WTC11 (cell line): Measurements from ENCODE around the gene RPGR. TPM values are rescaled to one million over a fixed set of nuclear protein-coding genes. Genes with fewer than 3 reads are reported as not detected.

Experiments
- ATAC-seq: fragments of 200-7000 bp; cut with Tn5 transposase; 2 replicates; pipeline ENCODE4 v1.10.0; 2021; ENCODE audit warnings: mild to moderate bottlenecking, moderate library complexity
- CTCF ChIA-PET: fragments of 300-600 bp; sonication (Branson Sonifier 250); formaldehyde crosslinking; loops from one replicate; lab custom pipeline; 2021; ENCODE audit warnings: antibody characterized with exemption; lab: Charles Lee
- POLR2A ChIA-PET: fragments of 350-600 bp; sonication (Branson Sonifier 250); formaldehyde crosslinking; loops from one replicate; lab custom pipeline; 2021; ENCODE audit warnings: antibody characterized with exemption; lab: Charles Lee
- DNase-seq: peaks from one replicate; pipeline ENCODE4 v3.0.0; 2021; ENCODE audit warnings: low spot score
- H3K27ac Mint-ChIP-seq: 2 replicates; pipeline ENCODE4 v1.8.0; 2021; ENCODE audit warnings: mixed read lengths
- H3K27me3 Mint-ChIP-seq: 2 replicates; pipeline ENCODE4 v1.8.0; 2021; ENCODE audit warnings: low read depth, mild to moderate bottlenecking, moderate library complexity, mixed read lengths
- H3K36me3 Mint-ChIP-seq: 2 replicates; pipeline ENCODE4 v1.8.0; 2021; ENCODE audit warnings: mixed read lengths
- H3K4me1 Mint-ChIP-seq: 2 replicates; pipeline ENCODE4 v1.8.0; 2022; ENCODE audit warnings: mixed read lengths
- H3K4me3 Mint-ChIP-seq: 2 replicates; pipeline ENCODE4 v1.8.0; 2021; ENCODE audit warnings: mild to moderate bottlenecking, moderate library complexity, mixed read lengths
- H3K9me3 Mint-ChIP-seq: 2 replicates; pipeline ENCODE4 v1.8.0; 2021; ENCODE audit warnings: mixed read lengths
- ETV6 ChIP-seq: sonication (generic); formaldehyde crosslinking; IDR thresholded peaks from 2 replicates; pipeline ENCODE4 v1.8.1; 2022; ENCODE audit warnings: mild to moderate bottlenecking, missing genetic modification reagents
- FOXK1 ChIP-seq: sonication (generic); formaldehyde crosslinking; IDR thresholded peaks from 2 replicates; pipeline ENCODE4 v1.8.0; 2022; ENCODE audit warnings: mild to moderate bottlenecking, moderate library complexity, missing genetic modification reagents
- FOXP1 ChIP-seq: sonication (generic); formaldehyde crosslinking; IDR thresholded peaks from 2 replicates; pipeline ENCODE4 v1.8.0; 2022; ENCODE audit warnings: missing genetic modification reagents, mild to moderate bottlenecking, moderate library complexity, borderline replicate concordance
- GABPB1 ChIP-seq: sonication (generic); formaldehyde crosslinking; IDR thresholded peaks from 2 replicates; pipeline ENCODE4 v1.8.1; 2023; ENCODE audit warnings: mild to moderate bottlenecking, missing genetic modification reagents
- HMGXB4 ChIP-seq: sonication (generic); formaldehyde crosslinking; IDR thresholded peaks from 2 replicates; pipeline ENCODE4 v1.8.1; 2023; ENCODE audit warnings: mild to moderate bottlenecking, moderate library complexity, missing genetic modification reagents
- JAZF1 ChIP-seq: fragments of 250-450 bp; sonication (Bioruptor Pico); IDR thresholded peaks from 2 replicates; pipeline ENCODE4 v1.9.0; 2021; ENCODE audit warnings: moderate library complexity, mild to moderate bottlenecking, inconsistent platforms
- MLX ChIP-seq: sonication (generic); formaldehyde crosslinking; IDR thresholded peaks from 2 replicates; pipeline ENCODE4 v1.8.1; 2023; ENCODE audit warnings: mild to moderate bottlenecking, missing genetic modification reagents, moderate library complexity
- NFYB ChIP-seq: sonication (generic); formaldehyde crosslinking; conservative IDR thresholded peaks from 2 replicates; pipeline ENCODE4 v1.8.0; 2022; ENCODE audit warnings: low read depth, missing genetic modification reagents
- USF2 ChIP-seq: sonication (generic); formaldehyde crosslinking; IDR thresholded peaks from 2 replicates; pipeline ENCODE4 v1.8.1; 2023; ENCODE audit warnings: mild to moderate bottlenecking, missing genetic modification reagents, moderate library complexity
- ZBTB43 ChIP-seq: sonication (generic); formaldehyde crosslinking; IDR thresholded peaks from 2 replicates; pipeline ENCODE4 v1.8.1; 2023; ENCODE audit warnings: mild to moderate bottlenecking, missing genetic modification reagents
- ZNF425 ChIP-seq: fragments of 250-450 bp; sonication (Bioruptor Pico); conservative IDR thresholded peaks from 2 replicates; pipeline ENCODE4 v1.9.0; 2021; ENCODE audit warnings: mild to moderate bottlenecking
- ZNF532 ChIP-seq: fragments of 250-450 bp; sonication (Bioruptor Pico); IDR thresholded peaks from 2 replicates; pipeline ENCODE4 v1.9.0; 2021; ENCODE audit warnings: mild to moderate bottlenecking, borderline replicate concordance
- total RNA-seq: library from RNA; stranded (reverse); gene quantifications from 3 replicates; pipeline ENCODE4 v1.2.3, GENCODE V29; 2021

Gene RPGR
- total RNA-seq, 1 experiment from 2014 or later: 10.7 TPM

GRCh38 chrX:38221391-38221929 is 105.8 kb downstream of the RPGR start:
- no peak overlapping the region for H3K27ac Mint-ChIP-seq
- no peak for DNase-seq
- CTCF ChIA-PET: no interaction called here
- TF ChIP-seq ZBTB43 (no peak), HMGXB4 (no peak), FOXP1 (CRISPR knock-in tag) (no peak), GABPB1 (CRISPR knock-in tag) (no peak), ETV6 (CRISPR knock-in tag) (no peak), USF2 (CRISPR knock-in tag) (no peak), ZNF532 (CRISPR knock-in tag) (no peak), JAZF1 (CRISPR knock-in tag) (no peak), MLX (CRISPR knock-in tag) (no peak), ZNF425 (CRISPR knock-in tag) (no peak), NFYB (CRISPR knock-in tag) (no peak), FOXK1 (CRISPR knock-in tag) (no peak)
- TF ChIP-seq, all 79 proteins: peak for 0
- no peak for ATAC-seq
- peak overlapping the region; percentile 74 for H3K4me3 Mint-ChIP-seq
- no peaks in the 10 kb centered on the region for H3K36me3 Mint-ChIP-seq
- H3K9me3 Mint-ChIP-seq: no peaks in the 10 kb centered on the region
- H3K27me3 Mint-ChIP-seq: peaks cover 50% of the 10 kb centered on the region
- POLR2A ChIA-PET: no interaction called here
- peaks cover 18% of the 10 kb centered on the region for H3K4me1 Mint-ChIP-seq
